Adrenal gland (tissue), 12 donors: ENCODE results near the gene TSPOAP1. TPM values are rescaled to one million over a fixed set of nuclear protein-coding genes. Genes with fewer than 3 reads are reported as not detected.

Experiments
- DNase-seq, 7 donors: peaks; one replicate each; pipeline ENCODE4 v3.0.0-alpha.2; 2019 to 2020
- H3K27ac ChIP-seq, 5 donors: fragments of 200-600 bp; sonication (generic) in 4 of 5; 1 replicate in 3 of 5; 2 replicates in 2 of 5; pipeline versions ENCODE4 v1.5.1 to v1.8.0; 2016 to 2020; ENCODE audit warnings: mild to moderate bottlenecking in 1 of 5
- H3K27me3 ChIP-seq: fragments of 200-600 bp; 2 replicates; pipeline ENCODE4 v1.8.0; 2021
- H3K36me3 ChIP-seq, 2 donors: fragments of 200-600 bp; replicated peaks in 1 of 2; 1 replicate in 1 of 2; 2 replicates in 1 of 2; pipeline versions ENCODE4 v1.5.1 to v1.8.0; 2018 to 2022
- H3K4me1 ChIP-seq, 2 donors: fragments of 200-600 bp; replicated peaks in 1 of 2; 1 replicate in 1 of 2; 2 replicates in 1 of 2; pipeline versions ENCODE4 v1.5.1 to v1.8.0; 2018 to 2021
- H3K4me3 ChIP-seq, 4 donors: fragments of 200-600 bp; sonication (generic) in 3 of 4; one replicate each; pipeline ENCODE4 v1.5.1; 2016 to 2018
- H3K9me3 ChIP-seq, 3 donors: fragments of 200-600 bp; sonication (generic) in 1 of 3; replicated peaks in 1 of 3; 1 replicate in 2 of 3; 2 replicates in 1 of 3; pipeline versions ENCODE4 v1.5.1 to v1.8.0; 2016 to 2021
- POLR2A ChIP-seq, 2 donors: fragments of 450-650 bp; IDR thresholded peaks; one replicate each; pipeline ENCODE4 v1.6.1; 2017; ENCODE audit warnings: antibody characterized with exemption in 2 of 2, mild to moderate bottlenecking in 2 of 2, moderate library complexity in 1 of 2
- WGBS, 4 donors: extraction: QIAGEN DNeasy Blood & Tissue Kit in 2 of 4; methylation state at CpG; one replicate each; pipeline versions ENCODE4 v1.1.5 to v1.1.7; 2013 to 2017; 5-methylcytosine and 5-hydroxymethylcytosine counted together
- intact Hi-C, 2 donors: fragments of 100-400 bp; cut with DNase I; formaldehyde crosslinking; loops; one replicate each; pipeline versions ENCODE4 v1.14.1 to v1.15.0; 2022 to 2023
- polyA plus RNA-seq, 3 donors: library from polyadenylated mRNA; stranded (reverse); fragments of 200-250 nt in 2 of 3; fragments of 350-450 nt in 1 of 3; fragmentation: Illumina TruSeq in 1 of 3; extraction: RNeasy Lipid Tissue Mini Kit (QIAGEN cat#74804) in 1 of 3; gene quantifications; one replicate each; pipeline ENCODE4 v1.2.3, GENCODE V29; 2013 to 2014
- total RNA-seq, 9 donors: library from RNA; depleted of rRNA in 4 of 9; stranded (reverse); fragments of >200 nt in 4 of 9; fragments of 120-200 nt in 1 of 9; fragmentation: NEBNext Ultra II Directional in 1 of 9; extraction: Animal tissue kit (Norgen Biotek cat#: 25700) in 1 of 9; gene quantifications; one replicate each; pipeline versions ENCODE4 v1.1.0 to v1.2.4, GENCODE V29; 2013 to 2023
- TF ChIP-seq, protein P1 (sequence below), 6 experiments: fragments of 450-650 bp in 4 of 6; fragments of 200-600 bp in 2 of 6; sonication (generic) in 1 of 6; IDR thresholded peaks; 1 replicate in 5 of 6; 2 replicates in 1 of 6; pipeline versions ENCODE4 v1.5.1 to v1.8.0; 2016 to 2021; ENCODE audit warnings: antibody characterized with exemption in 6 of 6, mild to moderate bottlenecking in 2 of 6, moderate library complexity in 1 of 6
- donor health status: healthy with polysubstance abuse.
- donor health status: Bipolar disorder and iron deficiency.
- donor health status: DM: yes; HTN: yes; CAD: no.
- donor health status: DM: no; HTN: no; CAD: no.
- donor health status: DM: no; HTN: no; CAD: no.
- donor health status: DM: yes; HTN: yes; CAD: no.

Gene TSPOAP1
- total and polyA plus RNA-seq, 12 donors = 4.7 to 140 (median 22.3) TPM

DNA sequence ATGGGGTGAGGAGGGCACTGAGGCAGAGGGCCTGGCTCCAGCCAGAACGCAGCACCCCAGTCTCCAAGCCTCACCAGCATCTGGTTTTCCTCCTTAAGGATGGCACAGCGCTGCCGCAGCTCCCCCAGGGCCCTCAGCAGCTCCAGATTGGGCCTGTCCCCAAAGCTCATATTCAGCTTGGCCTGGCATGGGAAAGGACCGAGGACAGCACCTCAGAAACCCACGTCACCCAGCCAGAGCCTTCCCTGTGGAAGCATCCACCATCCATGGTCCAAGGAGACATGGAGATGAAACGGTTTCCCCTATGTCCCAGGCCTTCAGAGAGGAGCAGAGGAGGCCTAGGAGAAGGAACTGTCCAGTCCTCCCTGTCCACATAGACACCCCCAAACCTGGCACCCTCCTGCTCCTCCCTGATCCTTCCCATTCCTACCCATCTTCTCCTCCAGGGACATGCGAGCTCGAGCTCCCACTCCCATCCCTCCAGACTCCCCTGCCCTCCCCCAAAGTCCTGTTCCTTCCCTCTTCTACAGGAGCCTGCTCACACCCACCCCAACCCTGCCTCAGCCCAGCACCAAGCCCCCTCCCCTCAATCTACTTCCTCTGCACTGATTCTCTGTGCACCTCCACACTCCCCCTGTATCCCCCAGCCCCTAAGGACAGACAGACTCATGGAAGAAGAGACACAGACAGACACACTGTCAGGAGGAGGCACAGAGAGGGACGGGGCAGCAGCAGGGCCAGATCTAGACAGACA is 1.8 kb downstream of the TSPOAP1 start:
- H3K27me3 ChIP-seq = no peaks in the 10 kb centered on the region
- intact Hi-C loops = loop anchor here in 1 of 2 donors (10.0 kb wide), 1 partner anchor 98 kb away; no protein-coding TSS in a partner anchor
- no peaks in the 10 kb centered on the region for H3K36me3 ChIP-seq
- H3K4me3 ChIP-seq = no peak overlapping the region
- peaks cover 7 to 11% of the 10 kb centered on the region in 2 donors for H3K4me1 ChIP-seq
- H3K9me3 ChIP-seq = no peaks in the 10 kb centered on the region
- H3K27ac ChIP-seq = no peak overlapping the region
- no peak for DNase-seq
- WGBS, 4 donors = 68 to 86% (median 83%) methylated on average over 3 to 9 of the region's 9 CpGs
- TF ChIP-seq, protein P1, sequence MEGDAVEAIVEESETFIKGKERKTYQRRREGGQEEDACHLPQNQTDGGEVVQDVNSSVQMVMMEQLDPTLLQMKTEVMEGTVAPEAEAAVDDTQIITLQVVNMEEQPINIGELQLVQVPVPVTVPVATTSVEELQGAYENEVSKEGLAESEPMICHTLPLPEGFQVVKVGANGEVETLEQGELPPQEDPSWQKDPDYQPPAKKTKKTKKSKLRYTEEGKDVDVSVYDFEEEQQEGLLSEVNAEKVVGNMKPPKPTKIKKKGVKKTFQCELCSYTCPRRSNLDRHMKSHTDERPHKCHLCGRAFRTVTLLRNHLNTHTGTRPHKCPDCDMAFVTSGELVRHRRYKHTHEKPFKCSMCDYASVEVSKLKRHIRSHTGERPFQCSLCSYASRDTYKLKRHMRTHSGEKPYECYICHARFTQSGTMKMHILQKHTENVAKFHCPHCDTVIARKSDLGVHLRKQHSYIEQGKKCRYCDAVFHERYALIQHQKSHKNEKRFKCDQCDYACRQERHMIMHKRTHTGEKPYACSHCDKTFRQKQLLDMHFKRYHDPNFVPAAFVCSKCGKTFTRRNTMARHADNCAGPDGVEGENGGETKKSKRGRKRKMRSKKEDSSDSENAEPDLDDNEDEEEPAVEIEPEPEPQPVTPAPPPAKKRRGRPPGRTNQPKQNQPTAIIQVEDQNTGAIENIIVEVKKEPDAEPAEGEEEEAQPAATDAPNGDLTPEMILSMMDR (IDR thresholded peaks at IDR 0.05) = no peak
- no peak for TF ChIP-seq POLR2A (IDR thresholded peaks at IDR 0.05)

DNA sequence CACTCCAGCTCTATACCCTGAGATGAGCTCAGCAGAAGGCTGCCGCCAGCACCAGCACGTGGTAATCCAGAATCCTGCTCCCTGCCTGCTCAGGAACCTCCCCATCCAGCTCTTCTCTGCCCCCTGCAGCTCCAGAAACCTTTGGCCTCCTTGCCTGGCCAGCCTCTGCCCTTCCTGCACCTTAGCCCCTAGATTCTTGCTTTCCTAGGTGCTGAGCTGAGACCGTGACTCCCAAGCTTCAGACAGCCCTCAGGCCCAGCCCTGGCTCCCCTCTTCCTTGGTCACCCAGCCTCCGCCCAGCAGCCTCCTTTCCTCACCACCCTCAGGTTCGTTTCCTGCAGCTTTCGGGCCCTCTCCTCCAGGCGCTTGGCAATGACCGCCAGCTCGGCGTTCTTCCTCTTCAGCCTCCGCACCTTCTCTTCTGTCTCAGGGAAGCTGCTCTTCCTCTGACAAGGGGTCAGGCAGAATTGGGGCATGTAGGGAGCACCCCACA is 2.6 kb downstream of the TSPOAP1 start:
- no peak for DNase-seq
- 70 to 81% (median 77%) methylated on average over 11 of the region's 11 CpGs for WGBS, 4 donors
- Histone ChIP-seq H3K27me3 (no peaks in the 10 kb centered on the region), H3K36me3 (no peaks in the 10 kb centered on the region), H3K4me1 (peaks cover 7 to 11% of the 10 kb centered on the region in 2 donors), H3K9me3 (no peaks in the 10 kb centered on the region), H3K27ac (no peak overlapping the region), H3K4me3 (no peak overlapping the region)
- intact Hi-C loops = loop anchor here in 1 of 2 donors (10.0 kb wide), 1 partner anchor 99 kb away; no protein-coding TSS in a partner anchor
- TF ChIP-seq, protein P1 (IDR thresholded peaks at IDR 0.05) = no peak
- TF ChIP-seq POLR2A (IDR thresholded peaks at IDR 0.05) = no peak

DNA sequence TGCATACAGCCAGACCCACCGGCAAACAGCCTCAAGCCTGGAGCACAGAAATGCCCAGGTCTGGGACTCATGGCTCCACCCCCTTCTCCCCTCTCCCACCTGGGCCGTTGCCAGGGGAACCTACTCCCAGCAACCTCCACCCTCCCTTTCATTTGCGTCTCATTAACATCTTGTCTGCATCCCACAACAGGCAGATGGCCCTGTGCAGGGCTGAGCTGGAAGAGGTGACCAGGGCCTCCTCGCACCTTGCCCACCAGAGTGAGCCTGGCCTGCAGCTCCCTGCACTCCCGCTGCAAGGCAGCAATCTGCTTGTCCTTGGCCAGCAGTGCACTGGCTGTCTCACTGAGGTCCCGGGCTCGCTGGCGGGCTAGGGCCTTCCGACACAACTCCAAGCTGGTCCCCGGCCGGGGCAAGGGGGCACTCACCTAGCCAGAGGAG is 3.3 kb downstream of the TSPOAP1 start:
- H3K9me3 ChIP-seq = no peaks in the 10 kb centered on the region
- 37 to 47% (median 44%) methylated on average over 6 to 11 of the region's 11 CpGs for WGBS, 4 donors
- peak in 6 of 7 donors; percentile 31 to 61 (median 53) for DNase-seq
- H3K4me3 ChIP-seq = peak overlapping the region in 1 of 4 donors; percentile 72
- no peak overlapping the region for H3K27ac ChIP-seq
- no peaks in the 10 kb centered on the region for H3K36me3 ChIP-seq
- intact Hi-C loops = loop anchor here in 1 of 2 donors (10.0 kb wide), 1 partner anchor 99 kb away; no protein-coding TSS in a partner anchor
- H3K4me1 ChIP-seq = peaks cover 7 to 11% of the 10 kb centered on the region in 2 donors
- TF ChIP-seq POLR2A (IDR thresholded peaks at IDR 0.05) = no peak
- TF ChIP-seq, protein P1 (IDR thresholded peaks at IDR 0.05) = no peak
- H3K27me3 ChIP-seq = no peaks in the 10 kb centered on the region
